Placental pericyte (primary cell): ENCODE results near the gene ATP6V0E2. TPM values are rescaled to one million over a fixed set of nuclear protein-coding genes. Genes with fewer than 3 reads are reported as not detected.

Experiments used
- small RNA-seq: library from RNA; depleted of rRNA; stranded (forward); fragments of <200 nt; gene quantifications from one replicate; pipeline ENCODE3, GENCODE V24; 2012; ENCODE audit warnings: low replicate concordance
- total RNA-seq: library from RNA; depleted of rRNA; stranded (reverse); fragments of >200 nt; gene quantifications from 2 replicates; pipeline ENCODE4 v1.2.3, GENCODE V29; 2012

ATP6V0E2 gene
- total RNA-seq, result 15.8 and 20.9 TPM in 2 replicates

GRCh38 chr7:149873074-149873969 lies at the start of gene ATP6V0E2:
ATP6V0E2 (plus strand) TSS chr7:149873969; CDS start chr7:149874066, 97 bp downstream.

GRCh38 chr7:149838224-149838991 lies 35.4 kb upstream of the ATP6V0E2 start, which contains the start of gene ZNF862:
ZNF862 (plus strand) TSS chr7:149838375; CDS start chr7:149838612, 237 bp downstream.

Small RNA genes lying within 50 kb of the gene (small RNA-seq; reads per million reads assigned to genes)
- not detected for gene AC093458.1

Other genes with a start within 250 kb of the ATP6V0E2 start
- 0.72 and 4.8 TPM in 2 replicates for gene ZNF467, start 100.4 kb upstream of the ATP6V0E2 start, total RNA-seq
- 4.3 and 8.1 TPM in 2 replicates for gene ZNF862, start 35.6 kb upstream of the ATP6V0E2 start, total RNA-seq